Adrenal gland (tissue), 12 donors: ENCODE measurements around the gene ETFA. TPM values are rescaled to one million over a fixed set of nuclear protein-coding genes. Genes with fewer than 3 reads are reported as not detected.

Source experiments
- DNase-seq, 7 donors: peaks; one replicate each; pipeline ENCODE4 v3.0.0-alpha.2; 2019 to 2020
- H3K27ac ChIP-seq, 5 donors: fragments of 200-600 bp; sonication (generic) in 4 of 5; 1 replicate in 3 of 5; 2 replicates in 2 of 5; pipeline versions ENCODE4 v1.5.1 to v1.8.0; 2016 to 2020; ENCODE audit warnings: mild to moderate bottlenecking in 1 of 5
- H3K27me3 ChIP-seq: fragments of 200-600 bp; 2 replicates; pipeline ENCODE4 v1.8.0; 2021
- H3K36me3 ChIP-seq, 2 donors: fragments of 200-600 bp; replicated peaks in 1 of 2; 1 replicate in 1 of 2; 2 replicates in 1 of 2; pipeline versions ENCODE4 v1.5.1 to v1.8.0; 2018 to 2022
- H3K4me1 ChIP-seq, 2 donors: fragments of 200-600 bp; replicated peaks in 1 of 2; 1 replicate in 1 of 2; 2 replicates in 1 of 2; pipeline versions ENCODE4 v1.5.1 to v1.8.0; 2018 to 2021
- H3K4me3 ChIP-seq, 4 donors: fragments of 200-600 bp; sonication (generic) in 3 of 4; one replicate each; pipeline ENCODE4 v1.5.1; 2016 to 2018
- H3K9me3 ChIP-seq, 3 donors: fragments of 200-600 bp; sonication (generic) in 1 of 3; replicated peaks in 1 of 3; 1 replicate in 2 of 3; 2 replicates in 1 of 3; pipeline versions ENCODE4 v1.5.1 to v1.8.0; 2016 to 2021
- CTCF ChIP-seq, 6 experiments: fragments of 450-650 bp in 4 of 6; fragments of 200-600 bp in 2 of 6; sonication (generic) in 1 of 6; IDR thresholded peaks; 1 replicate in 5 of 6; 2 replicates in 1 of 6; pipeline versions ENCODE4 v1.5.1 to v1.8.0; 2016 to 2021; ENCODE audit warnings: antibody characterized with exemption in 6 of 6, mild to moderate bottlenecking in 2 of 6, moderate library complexity in 1 of 6
- POLR2A ChIP-seq, 2 donors: fragments of 450-650 bp; IDR thresholded peaks; one replicate each; pipeline ENCODE4 v1.6.1; 2017; ENCODE audit warnings: antibody characterized with exemption in 2 of 2, mild to moderate bottlenecking in 2 of 2, moderate library complexity in 1 of 2
- WGBS, 4 donors: extraction: QIAGEN DNeasy Blood & Tissue Kit in 2 of 4; methylation state at CpG; one replicate each; pipeline versions ENCODE4 v1.1.5 to v1.1.7; 2013 to 2017; 5-methylcytosine and 5-hydroxymethylcytosine counted together
- intact Hi-C, 2 donors: fragments of 100-400 bp; cut with DNase I; formaldehyde crosslinking; loops; one replicate each; pipeline versions ENCODE4 v1.14.1 to v1.15.0; 2022 to 2023
- polyA plus RNA-seq, 3 donors: library from polyadenylated mRNA; stranded (reverse); fragments of 200-250 nt in 2 of 3; fragments of 350-450 nt in 1 of 3; fragmentation: Illumina TruSeq in 1 of 3; extraction: RNeasy Lipid Tissue Mini Kit (QIAGEN cat#74804) in 1 of 3; gene quantifications; one replicate each; pipeline ENCODE4 v1.2.3, GENCODE V29; 2013 to 2014
- total RNA-seq, 9 donors: library from RNA; depleted of rRNA in 4 of 9; stranded (reverse); fragments of >200 nt in 4 of 9; fragments of 120-200 nt in 1 of 9; fragmentation: NEBNext Ultra II Directional in 1 of 9; extraction: Animal tissue kit (Norgen Biotek cat#: 25700) in 1 of 9; gene quantifications; one replicate each; pipeline versions ENCODE4 v1.1.0 to v1.2.4, GENCODE V29; 2013 to 2023
- donor health status: healthy with polysubstance abuse.
- donor health status: Bipolar disorder and iron deficiency.
- donor health status: DM: yes; HTN: yes; CAD: no.
- donor health status: DM: no; HTN: no; CAD: no.
- donor health status: DM: no; HTN: no; CAD: no.
- donor health status: DM: yes; HTN: yes; CAD: no.

Gene ETFA
- total and polyA plus RNA-seq, 12 donors, result 50.0 to 339 (median 187) TPM

GRCh38 chr15:76359152-76359551 lies 47.9 kb upstream of the ETFA start:
- DNase-seq, result no peak
- TF ChIP-seq CTCF (IDR thresholded peaks at IDR 0.05) (no peak), POLR2A (IDR thresholded peaks at IDR 0.05) (no peak)
- Histone ChIP-seq H3K4me3 (no peak overlapping the region), H3K36me3 (no peaks in the 10 kb centered on the region), H3K27ac (no peak overlapping the region), H3K4me1 (no peaks in the 10 kb centered on the region), H3K9me3 (no peaks in the 10 kb centered on the region), H3K27me3 (no peaks in the 10 kb centered on the region)
- WGBS, 4 donors, result 61 to 100% (median 96%) methylated on average over 3 of the region's 3 CpGs
- intact Hi-C loops, result no loop called here

- no peak for DNase-seq
- Histone ChIP-seq H3K36me3 (no peaks in the 10 kb centered on the region), H3K4me1 (no peaks in the 10 kb centered on the region), H3K27me3 (no peaks in the 10 kb centered on the region), H3K9me3 (no peaks in the 10 kb centered on the region), H3K4me3 (no peak overlapping the region), H3K27ac (no peak overlapping the region)
- intact Hi-C loops, result no loop called here
- no peak for TF ChIP-seq CTCF (IDR thresholded peaks at IDR 0.05)
- TF ChIP-seq POLR2A (IDR thresholded peaks at IDR 0.05), result no peak
- WGBS, 4 donors, result 96 to 100% (median 99%) methylated on average over 3 of the region's 3 CpGs
These were observed 47.2 kb upstream of the ETFA start for GRCh38 chr15:76358453-76358852.

- DNase-seq, result no peak
- H3K9me3 ChIP-seq, result no peaks in the 10 kb centered on the region
- H3K4me3 ChIP-seq, result no peak overlapping the region
- WGBS, 4 donors, result 87 to 99% (median 91%) methylated on average over 3 of the region's 3 CpGs
- TF ChIP-seq POLR2A (IDR thresholded peaks at IDR 0.05) (no peak), CTCF (IDR thresholded peaks at IDR 0.05) (no peak)
- H3K27ac ChIP-seq, result no peak overlapping the region
- no peaks in the 10 kb centered on the region for H3K36me3 ChIP-seq
- no peaks in the 10 kb centered on the region for H3K4me1 ChIP-seq
- intact Hi-C loops, result no loop called here
- no peaks in the 10 kb centered on the region for H3K27me3 ChIP-seq
These were observed 43.7 kb upstream of the ETFA start for GRCh38 chr15:76354823-76355440.

GRCh38 chr15:76353903-76354302 lies 42.6 kb upstream of the ETFA start:
- intact Hi-C loops, result no loop called here
- Histone ChIP-seq H3K4me3 (no peak overlapping the region), H3K27me3 (no peaks in the 10 kb centered on the region), H3K27ac (no peak overlapping the region), H3K4me1 (no peaks in the 10 kb centered on the region), H3K9me3 (no peaks in the 10 kb centered on the region), H3K36me3 (no peaks in the 10 kb centered on the region)
- 96 to 97% (median 96%) methylated on average over 10 of the region's 10 CpGs for whole genome bisulfite sequencing, 4 donors
- no peak for TF ChIP-seq CTCF (IDR thresholded peaks at IDR 0.05)
- DNase-seq, result no peak
